Measurements from ENCODE around the gene APOO. TPM values are rescaled to one million over a fixed set of nuclear protein-coding genes. Genes with fewer than 3 reads are reported as not detected.
A peak's percentile ranks its signal among the peaks of the same experiment; 100 is the strongest.

The APOO gene
- polyA plus RNA-seq, 2 of the 4 experiments (the other 2 are of a cell fraction), result 33.5 to 59.4 TPM

DNA sequence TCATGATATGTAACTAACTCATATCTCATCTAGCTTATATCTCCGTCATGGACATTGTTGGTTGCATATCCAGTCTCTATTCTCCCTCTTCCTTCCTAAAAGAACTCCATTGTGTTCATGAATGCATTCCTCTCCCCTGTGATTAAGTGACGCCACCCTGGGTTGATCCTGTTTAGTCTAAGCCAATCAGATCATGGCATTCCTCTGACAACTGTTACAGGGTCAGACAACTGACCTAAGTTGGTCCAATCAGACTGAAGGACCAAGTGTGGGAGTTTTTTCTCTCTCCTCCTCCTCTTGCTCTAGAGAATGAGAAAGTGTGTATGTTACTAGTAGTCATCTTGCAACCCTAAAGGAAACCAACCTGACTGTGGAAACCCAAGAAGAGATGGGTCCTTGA, 3.6 kb downstream of the APOO start:
- ATAC-seq (no peak), FAIRE-seq (no peak), DNase-seq (ENCODE audit: low read depth in 1 of 2, low spot score in 1 of 2) (no peak)
- POLR2A ChIA-PET, result interaction anchor here (0.8 to 6.0 kb wide), 2 partner anchors 121 kb away, joined by 3 to 218 read pairs; partner anchors contain the start of gene SAT1
- Histone ChIP-seq H3K9me3 (no peaks in the 10 kb centered on the region), H3K4me2 (no peak overlapping the region), H3K27ac (peak overlapping the region in 1 of 2 experiments; percentile 13; a peak in 1 of 6 replicates), H3K4me3 (no peak overlapping the region), H3K4me1 (peaks cover 44% of the 10 kb centered on the region)
- TF ChIP-seq GATA3 (IDR thresholded peaks at IDR 0.05; ENCODE audit: borderline replicate concordance) (no peak), HOXB5 (CRISPR knock-in tag; IDR thresholded peaks at IDR 0.05) (no peak), RFX5 (IDR thresholded peaks at IDR 0.05) (no peak), POLR2A (IDR thresholded peaks at IDR 0.05; ENCODE audit: low read length) (no peak), CHD4 (IDR thresholded peaks at IDR 0.05; ENCODE audit: borderline replicate concordance) (no peak), ESRRA (IDR thresholded peaks at IDR 0.05; ENCODE audit: borderline replicate concordance, low read length) (no peak), ZC3H11A (IDR thresholded peaks at IDR 0.05) (no peak), ZFP36 (IDR thresholded peaks at IDR 0.05; ENCODE audit: borderline replicate concordance, partially characterized antibody) (no peak), TFCP2L1 (CRISPR knock-in tag; IDR thresholded peaks at IDR 0.05) (no peak), CEBPB (IDR thresholded peaks at IDR 0.05) (no peak), NFE2L2 (conservative IDR thresholded peaks at IDR 0.05; ENCODE audit: low read length) (no peak), HEYL (CRISPR knock-in tag; IDR thresholded peaks at IDR 0.05) (no peak), CBX2 (IDR thresholded peaks at IDR 0.05; ENCODE audit: borderline replicate concordance, low read depth) (no peak), MAFK (IDR thresholded peaks at IDR 0.05; ENCODE audit: partially characterized antibody) (no peak), MYC (IDR thresholded peaks at IDR 0.05; ENCODE audit: borderline replicate concordance, low read length) (no peak), SMC3 (IDR thresholded peaks at IDR 0.05) (no peak)
- TF ChIP-seq, protein P1, sequence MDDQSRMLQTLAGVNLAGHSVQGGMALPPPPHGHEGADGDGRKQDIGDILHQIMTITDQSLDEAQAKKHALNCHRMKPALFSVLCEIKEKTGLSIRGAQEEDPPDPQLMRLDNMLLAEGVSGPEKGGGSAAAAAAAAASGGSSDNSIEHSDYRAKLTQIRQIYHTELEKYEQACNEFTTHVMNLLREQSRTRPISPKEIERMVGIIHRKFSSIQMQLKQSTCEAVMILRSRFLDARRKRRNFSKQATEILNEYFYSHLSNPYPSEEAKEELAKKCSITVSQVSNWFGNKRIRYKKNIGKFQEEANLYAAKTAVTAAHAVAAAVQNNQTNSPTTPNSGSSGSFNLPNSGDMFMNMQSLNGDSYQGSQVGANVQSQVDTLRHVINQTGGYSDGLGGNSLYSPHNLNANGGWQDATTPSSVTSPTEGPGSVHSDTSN (IDR thresholded peaks at IDR 0.05), result no peak
- CTCF ChIA-PET, result interaction anchor here (0.7 to 10.0 kb wide), 8 partner anchors 19 to 1355 kb away, joined by 3 to 312 read pairs (median 16); partner anchors contain the start of gene SAT1
- 71% methylated on average over 2 of the region's 2 CpGs for WGBS (ENCODE audit: missing lambda C conversion rate)

DNA sequence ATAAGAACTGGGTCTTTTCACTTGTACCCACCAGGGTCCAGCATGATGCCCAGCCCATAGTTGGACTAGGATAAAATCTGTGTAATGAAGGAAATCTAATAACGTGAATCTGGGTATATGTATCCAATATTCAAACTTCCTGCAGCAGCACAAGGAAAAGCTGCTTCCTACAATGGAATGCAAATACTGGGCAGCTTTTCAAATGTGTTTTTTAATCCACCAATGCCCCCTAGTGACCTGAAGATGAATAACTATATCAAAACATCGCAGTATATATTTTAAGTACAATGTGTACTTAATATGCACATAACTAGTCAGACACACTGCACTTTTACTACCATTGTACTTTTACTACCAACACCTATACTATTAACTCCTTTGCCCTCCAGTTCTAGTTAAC, 5.3 kb downstream of the APOO start:
- ATAC-seq, result peak; percentile 45 to 48; a peak in 5 of 6 replicates
- H3K4me3 ChIP-seq, result peak overlapping the region; percentile 22; the same call in 2 of the 3 replicates

More for the DNA sequence above, 5.3 kb downstream of the APOO start:
- H3K4me1 ChIP-seq, result peaks cover 60% of the 10 kb centered on the region
- ChIA-PET POLR2A (interaction anchor here (1.0 to 6.0 kb wide), 9 partner anchors 13 to 160 kb away, joined by 5 to 218 read pairs (median 11); partner anchors contain the start of genes ACOT9, EIF2S3 and SAT1), CTCF (interaction anchor here (0.5 to 10.0 kb wide), 63 partner anchors 9 to 569 kb away, joined by 3 to 312 read pairs (median 6); partner anchors contain the start of genes ACOT9, EIF2S3 and SAT1)
- no peaks in the 10 kb centered on the region for H3K9me3 ChIP-seq
- TF ChIP-seq, protein P2, sequence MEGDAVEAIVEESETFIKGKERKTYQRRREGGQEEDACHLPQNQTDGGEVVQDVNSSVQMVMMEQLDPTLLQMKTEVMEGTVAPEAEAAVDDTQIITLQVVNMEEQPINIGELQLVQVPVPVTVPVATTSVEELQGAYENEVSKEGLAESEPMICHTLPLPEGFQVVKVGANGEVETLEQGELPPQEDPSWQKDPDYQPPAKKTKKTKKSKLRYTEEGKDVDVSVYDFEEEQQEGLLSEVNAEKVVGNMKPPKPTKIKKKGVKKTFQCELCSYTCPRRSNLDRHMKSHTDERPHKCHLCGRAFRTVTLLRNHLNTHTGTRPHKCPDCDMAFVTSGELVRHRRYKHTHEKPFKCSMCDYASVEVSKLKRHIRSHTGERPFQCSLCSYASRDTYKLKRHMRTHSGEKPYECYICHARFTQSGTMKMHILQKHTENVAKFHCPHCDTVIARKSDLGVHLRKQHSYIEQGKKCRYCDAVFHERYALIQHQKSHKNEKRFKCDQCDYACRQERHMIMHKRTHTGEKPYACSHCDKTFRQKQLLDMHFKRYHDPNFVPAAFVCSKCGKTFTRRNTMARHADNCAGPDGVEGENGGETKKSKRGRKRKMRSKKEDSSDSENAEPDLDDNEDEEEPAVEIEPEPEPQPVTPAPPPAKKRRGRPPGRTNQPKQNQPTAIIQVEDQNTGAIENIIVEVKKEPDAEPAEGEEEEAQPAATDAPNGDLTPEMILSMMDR (IDR thresholded peaks at IDR 0.05), result peak; percentile 59
- TF ChIP-seq CEBPB (IDR thresholded peaks at IDR 0.05) (no peak), CHD4 (IDR thresholded peaks at IDR 0.05; ENCODE audit: borderline replicate concordance) (no peak), NFE2L2 (conservative IDR thresholded peaks at IDR 0.05; ENCODE audit: low read length) (no peak), KDM1A (IDR thresholded peaks at IDR 0.05; ENCODE audit: low read depth) (no peak), SMC3 (IDR thresholded peaks at IDR 0.05) (peak; percentile 61), MAFK (IDR thresholded peaks at IDR 0.05; ENCODE audit: partially characterized antibody) (no peak), KDM5A (IDR thresholded peaks at IDR 0.05) (no peak), MAZ (IDR thresholded peaks at IDR 0.05; ENCODE audit: borderline replicate concordance, low read depth, low read length) (no peak), RFX5 (IDR thresholded peaks at IDR 0.05) (no peak), RAD21 (conservative IDR thresholded peaks at IDR 0.05 in 1 of 2, IDR thresholded peaks at IDR 0.05 in 1 of 2) (peak; percentile 75 to 86)
- TF ChIP-seq, protein P3, sequence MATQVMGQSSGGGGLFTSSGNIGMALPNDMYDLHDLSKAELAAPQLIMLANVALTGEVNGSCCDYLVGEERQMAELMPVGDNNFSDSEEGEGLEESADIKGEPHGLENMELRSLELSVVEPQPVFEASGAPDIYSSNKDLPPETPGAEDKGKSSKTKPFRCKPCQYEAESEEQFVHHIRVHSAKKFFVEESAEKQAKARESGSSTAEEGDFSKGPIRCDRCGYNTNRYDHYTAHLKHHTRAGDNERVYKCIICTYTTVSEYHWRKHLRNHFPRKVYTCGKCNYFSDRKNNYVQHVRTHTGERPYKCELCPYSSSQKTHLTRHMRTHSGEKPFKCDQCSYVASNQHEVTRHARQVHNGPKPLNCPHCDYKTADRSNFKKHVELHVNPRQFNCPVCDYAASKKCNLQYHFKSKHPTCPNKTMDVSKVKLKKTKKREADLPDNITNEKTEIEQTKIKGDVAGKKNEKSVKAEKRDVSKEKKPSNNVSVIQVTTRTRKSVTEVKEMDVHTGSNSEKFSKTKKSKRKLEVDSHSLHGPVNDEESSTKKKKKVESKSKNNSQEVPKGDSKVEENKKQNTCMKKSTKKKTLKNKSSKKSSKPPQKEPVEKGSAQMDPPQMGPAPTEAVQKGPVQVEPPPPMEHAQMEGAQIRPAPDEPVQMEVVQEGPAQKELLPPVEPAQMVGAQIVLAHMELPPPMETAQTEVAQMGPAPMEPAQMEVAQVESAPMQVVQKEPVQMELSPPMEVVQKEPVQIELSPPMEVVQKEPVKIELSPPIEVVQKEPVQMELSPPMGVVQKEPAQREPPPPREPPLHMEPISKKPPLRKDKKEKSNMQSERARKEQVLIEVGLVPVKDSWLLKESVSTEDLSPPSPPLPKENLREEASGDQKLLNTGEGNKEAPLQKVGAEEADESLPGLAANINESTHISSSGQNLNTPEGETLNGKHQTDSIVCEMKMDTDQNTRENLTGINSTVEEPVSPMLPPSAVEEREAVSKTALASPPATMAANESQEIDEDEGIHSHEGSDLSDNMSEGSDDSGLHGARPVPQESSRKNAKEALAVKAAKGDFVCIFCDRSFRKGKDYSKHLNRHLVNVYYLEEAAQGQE (IDR thresholded peaks at IDR 0.05), result no peak
- TF ChIP-seq, protein P4, sequence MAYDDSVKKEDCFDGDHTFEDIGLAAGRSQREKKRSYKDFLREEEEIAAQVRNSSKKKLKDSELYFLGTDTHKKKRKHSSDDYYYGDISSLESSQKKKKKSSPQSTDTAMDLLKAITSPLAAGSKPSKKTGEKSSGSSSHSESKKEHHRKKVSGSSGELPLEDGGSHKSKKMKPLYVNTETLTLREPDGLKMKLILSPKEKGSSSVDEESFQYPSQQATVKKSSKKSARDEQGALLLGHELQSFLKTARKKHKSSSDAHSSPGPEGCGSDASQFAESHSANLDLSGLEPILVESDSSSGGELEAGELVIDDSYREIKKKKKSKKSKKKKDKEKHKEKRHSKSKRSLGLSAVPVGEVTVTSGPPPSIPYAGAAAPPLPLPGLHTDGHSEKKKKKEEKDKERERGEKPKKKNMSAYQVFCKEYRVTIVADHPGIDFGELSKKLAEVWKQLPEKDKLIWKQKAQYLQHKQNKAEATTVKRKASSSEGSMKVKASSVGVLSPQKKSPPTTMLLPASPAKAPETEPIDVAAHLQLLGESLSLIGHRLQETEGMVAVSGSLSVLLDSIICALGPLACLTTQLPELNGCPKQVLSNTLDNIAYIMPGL (CRISPR knock-in tag; IDR thresholded peaks at IDR 0.05; ENCODE audit: borderline replicate concordance), result no peak
- DNase-seq (ENCODE audit: low read depth in 1 of 2, low spot score in 1 of 2) (peak in 1 of 2 experiments; percentile 76), FAIRE-seq (peak; percentile 36)
- H3K27ac ChIP-seq, result peak overlapping the region; percentile 91 to 95
- peak overlapping the region; percentile 87 for H3K4me2 ChIP-seq
- 0% methylated on average over 2 of the region's 2 CpGs for WGBS (ENCODE audit: missing lambda C conversion rate)
